ENCODE measurements around the gene CBLIF. TPM values are rescaled to one million over a fixed set of nuclear protein-coding genes. Genes with fewer than 3 reads are reported as not detected.
"Not testable (repeated sequence)": the region's sequence is repeated elsewhere in the genome, so short reads cannot be mapped to it uniquely, and the experiment has no call there.

The CBLIF gene
- total RNA-seq, 2 donors from 2014 or later = not detected

DNA sequence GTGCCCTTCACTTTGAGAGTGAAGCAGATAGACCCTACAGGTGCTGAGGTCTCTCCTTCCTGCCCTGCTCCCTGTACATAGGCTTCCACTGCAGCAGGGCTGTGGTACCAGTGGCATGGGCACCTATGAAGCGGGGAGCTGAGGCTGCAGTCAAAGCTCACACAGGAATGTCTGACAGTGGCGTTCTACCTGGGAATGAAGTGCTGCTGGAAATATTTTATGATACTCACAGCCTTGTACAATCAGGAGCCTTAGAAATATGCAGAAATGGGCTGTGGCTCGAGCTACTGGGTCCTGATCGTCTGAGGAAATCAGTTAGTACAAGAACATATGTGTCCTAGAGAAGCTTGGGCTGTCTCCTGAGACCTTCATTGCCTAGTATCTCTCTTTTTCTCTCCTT is 59.5 kb downstream of the CBLIF start:
- Histone ChIP-seq H3K27ac (no peak overlapping the region), H3K36me3 (no peaks in the 10 kb centered on the region), H3K4me3 (no peak overlapping the region), H3K4me1 (replicated peaks) (peaks cover 2% of the 10 kb centered on the region), H3K27me3 (replicated peaks; ENCODE audit: insufficient read depth) (no peaks in the 10 kb centered on the region), H3K9me3 (no peaks in the 10 kb centered on the region)
- no peak for DNase-seq (ENCODE audit: low spot score)
- TF ChIP-seq POLR2AphosphoS5 (IDR thresholded peaks at IDR 0.05) (no peak), POLR2A (IDR thresholded peaks at IDR 0.05) (no peak)
- TF ChIP-seq, protein P1, sequence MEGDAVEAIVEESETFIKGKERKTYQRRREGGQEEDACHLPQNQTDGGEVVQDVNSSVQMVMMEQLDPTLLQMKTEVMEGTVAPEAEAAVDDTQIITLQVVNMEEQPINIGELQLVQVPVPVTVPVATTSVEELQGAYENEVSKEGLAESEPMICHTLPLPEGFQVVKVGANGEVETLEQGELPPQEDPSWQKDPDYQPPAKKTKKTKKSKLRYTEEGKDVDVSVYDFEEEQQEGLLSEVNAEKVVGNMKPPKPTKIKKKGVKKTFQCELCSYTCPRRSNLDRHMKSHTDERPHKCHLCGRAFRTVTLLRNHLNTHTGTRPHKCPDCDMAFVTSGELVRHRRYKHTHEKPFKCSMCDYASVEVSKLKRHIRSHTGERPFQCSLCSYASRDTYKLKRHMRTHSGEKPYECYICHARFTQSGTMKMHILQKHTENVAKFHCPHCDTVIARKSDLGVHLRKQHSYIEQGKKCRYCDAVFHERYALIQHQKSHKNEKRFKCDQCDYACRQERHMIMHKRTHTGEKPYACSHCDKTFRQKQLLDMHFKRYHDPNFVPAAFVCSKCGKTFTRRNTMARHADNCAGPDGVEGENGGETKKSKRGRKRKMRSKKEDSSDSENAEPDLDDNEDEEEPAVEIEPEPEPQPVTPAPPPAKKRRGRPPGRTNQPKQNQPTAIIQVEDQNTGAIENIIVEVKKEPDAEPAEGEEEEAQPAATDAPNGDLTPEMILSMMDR (IDR thresholded peaks at IDR 0.05) = no peak
- intact Hi-C loops (cut with DNase I) = no loop called here
- 92% methylated on average over 4 of the region's 4 CpGs for WGBS

DNA sequence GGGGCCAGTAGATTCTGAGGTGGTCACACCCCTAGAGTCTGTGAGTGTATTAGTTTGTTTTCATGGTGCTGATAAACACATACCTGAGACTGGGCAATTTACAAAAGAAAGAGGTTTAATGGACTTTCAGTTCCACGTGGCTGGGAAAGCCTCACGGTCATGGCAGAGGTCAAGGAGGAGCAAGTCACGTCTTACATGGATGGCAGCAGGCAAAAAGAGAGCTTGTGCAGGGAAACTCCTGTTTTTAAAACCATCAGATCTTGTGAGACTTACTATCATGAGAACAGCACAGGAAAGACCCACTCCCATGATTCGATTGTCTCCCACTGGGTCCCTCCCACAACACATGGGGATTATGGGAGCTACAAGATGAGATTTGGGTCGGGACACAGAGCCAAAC is 60.9 kb downstream of the CBLIF start:
- intact Hi-C loops (cut with DNase I); H3K4me1 ChIP-seq (replicated peaks); H3K9me3 ChIP-seq; H3K27ac ChIP-seq; H3K36me3 ChIP-seq; H3K4me3 ChIP-seq; H3K27me3 ChIP-seq (replicated peaks; ENCODE audit: insufficient read depth); DNase-seq (ENCODE audit: low spot score): not testable (repeated sequence)
- WGBS = 77% methylated on average over 5 of the region's 5 CpGs

DNA sequence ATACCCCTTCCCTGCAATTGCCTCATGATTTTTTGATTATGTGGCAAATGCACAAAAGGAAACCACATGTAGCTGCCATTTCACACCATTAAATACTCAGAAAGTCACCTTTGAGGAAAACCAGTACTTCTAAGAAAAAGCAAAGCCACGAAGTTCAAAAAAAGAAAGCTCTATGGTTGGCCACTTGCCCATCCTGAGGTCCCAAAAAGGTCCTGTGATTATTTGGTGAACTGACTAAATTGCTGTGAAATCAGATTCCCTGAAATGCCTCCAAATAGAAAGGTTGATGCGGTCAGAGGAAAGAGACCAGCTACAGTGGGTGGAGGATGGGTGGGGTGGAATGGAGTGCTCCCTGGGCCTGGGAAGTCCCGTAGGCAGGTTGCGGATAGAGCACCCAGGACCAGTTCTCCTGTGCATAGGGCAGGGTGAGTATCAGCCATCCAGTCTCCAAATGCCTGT is 61.6 kb downstream of the CBLIF start:
- no peaks in the 10 kb centered on the region for H3K36me3 ChIP-seq
- 84% methylated on average over 4 of the region's 4 CpGs for WGBS
- intact Hi-C loops (cut with DNase I) = no loop called here
- no peaks in the 10 kb centered on the region for H3K27me3 ChIP-seq (replicated peaks; ENCODE audit: insufficient read depth)
- H3K4me1 ChIP-seq (replicated peaks) = peaks cover 2% of the 10 kb centered on the region
- no peaks in the 10 kb centered on the region for H3K9me3 ChIP-seq
- H3K4me3 ChIP-seq = no peak overlapping the region
- H3K27ac ChIP-seq = no peak overlapping the region
- TF ChIP-seq, protein P1 (IDR thresholded peaks at IDR 0.05) = no peak
- TF ChIP-seq POLR2A (IDR thresholded peaks at IDR 0.05) (no peak), POLR2AphosphoS5 (IDR thresholded peaks at IDR 0.05) (no peak)
- DNase-seq (ENCODE audit: low spot score) = no peak

DNA sequence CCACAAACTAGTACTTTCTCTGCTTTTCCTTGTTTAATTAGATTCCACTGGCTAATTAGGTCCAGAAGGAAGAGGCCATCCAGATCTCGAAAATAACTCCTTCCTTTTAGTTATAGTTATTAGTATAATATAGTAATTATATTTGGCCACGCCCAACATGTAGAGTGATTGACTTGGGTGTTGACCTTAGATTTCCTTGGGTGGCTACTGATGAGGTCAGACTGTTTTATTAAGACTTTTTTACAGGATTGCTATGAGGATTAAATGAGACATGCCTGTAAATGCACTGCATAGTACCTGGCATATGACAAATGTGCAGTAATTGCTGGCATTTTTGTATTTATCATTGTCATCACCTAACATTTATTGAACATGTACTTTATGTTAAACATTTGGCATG is 63.2 kb downstream of the CBLIF start:
- H3K9me3 ChIP-seq = no peaks in the 10 kb centered on the region
- no peak for DNase-seq (ENCODE audit: low spot score)
- intact Hi-C loops (cut with DNase I) = no loop called here
- WGBS = 90% methylated on average over 2 of the region's 2 CpGs
- TF ChIP-seq POLR2AphosphoS5 (IDR thresholded peaks at IDR 0.05) = no peak
- no peak for TF ChIP-seq POLR2A (IDR thresholded peaks at IDR 0.05)
- TF ChIP-seq, protein P1 (IDR thresholded peaks at IDR 0.05) = no peak
- H3K27me3 ChIP-seq (replicated peaks; ENCODE audit: insufficient read depth) = no peaks in the 10 kb centered on the region
- no peak overlapping the region for H3K4me3 ChIP-seq
- no peaks in the 10 kb centered on the region for H3K36me3 ChIP-seq
- peaks cover 2% of the 10 kb centered on the region for H3K4me1 ChIP-seq (replicated peaks)
- no peak overlapping the region for H3K27ac ChIP-seq

DNA sequence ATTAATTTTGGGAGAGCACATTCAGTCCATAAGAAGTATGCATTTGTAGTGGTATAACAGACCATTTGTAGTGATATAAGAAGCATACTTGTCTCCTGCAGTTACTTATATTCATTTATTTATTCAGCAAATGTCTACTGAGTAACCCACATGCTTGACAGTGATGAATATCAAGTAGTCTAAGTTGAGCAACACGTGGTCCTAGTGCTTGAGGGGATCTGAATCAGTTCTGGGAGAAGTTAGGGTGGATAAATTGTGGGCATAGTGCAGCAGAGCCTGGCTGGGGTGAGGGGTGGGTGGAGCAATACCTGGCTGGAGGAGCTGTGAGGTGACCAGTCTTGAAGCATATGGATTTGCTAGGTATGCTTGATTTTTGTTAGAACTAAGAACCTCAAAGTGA is 65.8 kb downstream of the CBLIF start:
- Histone ChIP-seq H3K9me3 (no peaks in the 10 kb centered on the region), H3K36me3 (no peaks in the 10 kb centered on the region), H3K27me3 (replicated peaks; ENCODE audit: insufficient read depth) (no peaks in the 10 kb centered on the region), H3K4me1 (replicated peaks) (peaks cover 3% of the 10 kb centered on the region), H3K27ac (no peak overlapping the region), H3K4me3 (no peak overlapping the region)
- intact Hi-C loops (cut with DNase I) = no loop called here
- WGBS = 46% methylated on average over 1 of the region's 1 CpG
- DNase-seq (ENCODE audit: low spot score) = no peak
- TF ChIP-seq, protein P1 (IDR thresholded peaks at IDR 0.05) = no peak
- TF ChIP-seq POLR2A (IDR thresholded peaks at IDR 0.05) (no peak), POLR2AphosphoS5 (IDR thresholded peaks at IDR 0.05) (no peak)

Other genes with a start within 250 kb of the CBLIF start
- 10 to 100 TPM; 46.1 to 49.0 TPM for gene OSBP, start 229.7 kb downstream of the CBLIF start, total RNA-seq
- 10 to 100 TPM; 10.3 to 26.2 TPM for gene PATL1, start 176.5 kb downstream of the CBLIF start, total RNA-seq
- not detected for gene OR10V1, start 131.7 kb downstream of the CBLIF start, total RNA-seq
- 10 to 100 TPM; 20.8 to 58.5 TPM for gene STX3, start 90.1 kb downstream of the CBLIF start, total RNA-seq
- gene MRPL16, start 34.7 kb downstream of the CBLIF start, total RNA-seq = 10 to 100 TPM; 38.3 to 97.6 TPM
- gene TCN1, start 21.0 kb upstream of the CBLIF start, total RNA-seq = 1 to 10 TPM; 1.0 to 8.1 TPM
- gene OOSP3, start 33.3 kb upstream of the CBLIF start, total RNA-seq = not detected
- gene OOSP1, start 92.9 kb upstream of the CBLIF start, total RNA-seq = not detected
- not detected for gene OOSP4A, start 118.5 kb upstream of the CBLIF start, total RNA-seq
- not detected for gene OOSP4B, start 171.7 kb upstream of the CBLIF start, total RNA-seq
- gene OOSP2, start 194.9 kb upstream of the CBLIF start, total RNA-seq = 10 to 100 TPM in 1 of 2 donors, not detected in 1; 16.0 TPM
- not detected for gene MS4A3, start 211.2 kb upstream of the CBLIF start, total RNA-seq
- 1 to 10 TPM in 1 of 2 donors, not detected in 1; 2.0 TPM for gene MS4A2, start 243.2 kb upstream of the CBLIF start, total RNA-seq